ENCODE data around the gene CEP85.
"Not testable (repeated sequence)": the region's sequence is repeated elsewhere in the genome, so short reads cannot be mapped to it uniquely, and the experiment has no call there.

Gene CEP85

GRCh38 chr1:26290882-26291261, 56.9 kb downstream of the CEP85 start:
- H3K36me3 ChIP-seq (replicated peaks; ENCODE audit: low read depth, low read length): no peaks in the 10 kb centered on the region
- no peak overlapping the region for H3K4me3 ChIP-seq (ENCODE audit: low read length)
- no peak overlapping the region for H2AFZ ChIP-seq (ENCODE audit: low read depth, low read length)
- TF ChIP-seq, protein P1, sequence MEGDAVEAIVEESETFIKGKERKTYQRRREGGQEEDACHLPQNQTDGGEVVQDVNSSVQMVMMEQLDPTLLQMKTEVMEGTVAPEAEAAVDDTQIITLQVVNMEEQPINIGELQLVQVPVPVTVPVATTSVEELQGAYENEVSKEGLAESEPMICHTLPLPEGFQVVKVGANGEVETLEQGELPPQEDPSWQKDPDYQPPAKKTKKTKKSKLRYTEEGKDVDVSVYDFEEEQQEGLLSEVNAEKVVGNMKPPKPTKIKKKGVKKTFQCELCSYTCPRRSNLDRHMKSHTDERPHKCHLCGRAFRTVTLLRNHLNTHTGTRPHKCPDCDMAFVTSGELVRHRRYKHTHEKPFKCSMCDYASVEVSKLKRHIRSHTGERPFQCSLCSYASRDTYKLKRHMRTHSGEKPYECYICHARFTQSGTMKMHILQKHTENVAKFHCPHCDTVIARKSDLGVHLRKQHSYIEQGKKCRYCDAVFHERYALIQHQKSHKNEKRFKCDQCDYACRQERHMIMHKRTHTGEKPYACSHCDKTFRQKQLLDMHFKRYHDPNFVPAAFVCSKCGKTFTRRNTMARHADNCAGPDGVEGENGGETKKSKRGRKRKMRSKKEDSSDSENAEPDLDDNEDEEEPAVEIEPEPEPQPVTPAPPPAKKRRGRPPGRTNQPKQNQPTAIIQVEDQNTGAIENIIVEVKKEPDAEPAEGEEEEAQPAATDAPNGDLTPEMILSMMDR (IDR thresholded peaks at IDR 0.05; ENCODE audit: low read depth, low read length): no peak
- TF ChIP-seq EZH2phosphoT487 (IDR thresholded peaks at IDR 0.05; ENCODE audit: low read depth): no peak
- H3K4me1 ChIP-seq (ENCODE audit: low read length): peaks cover 46% of the 10 kb centered on the region
- H3K4me2 ChIP-seq (ENCODE audit: low read length): peak overlapping the region; percentile 55
- no peaks in the 10 kb centered on the region for H3K79me2 ChIP-seq (ENCODE audit: low read length)
- peaks cover 10% of the 10 kb centered on the region; the same call in 1 of the 2 replicates for H3K9me3 ChIP-seq (ENCODE audit: insufficient read depth, low read length)
- H3K9ac ChIP-seq (ENCODE audit: low read length): no peak overlapping the region; the same call in 1 of the 2 replicates
- no peaks in the 10 kb centered on the region for H3K27me3 ChIP-seq (ENCODE audit: low read depth, low read length)
- H4K20me1 ChIP-seq (ENCODE audit: insufficient read depth, low read length): no peaks in the 10 kb centered on the region
- H3K27ac ChIP-seq (ENCODE audit: low read length): no peak overlapping the region

GRCh38 chr1:26291433-26291832, 57.4 kb downstream of the CEP85 start:
- Histone ChIP-seq H3K36me3 (replicated peaks; ENCODE audit: low read depth, low read length) (no peaks in the 10 kb centered on the region), H3K4me3 (ENCODE audit: low read length) (no peak overlapping the region), H3K9ac (ENCODE audit: low read length) (no peak overlapping the region), H3K27ac (ENCODE audit: low read length) (no peak overlapping the region), H3K4me1 (ENCODE audit: low read length) (peaks cover 46% of the 10 kb centered on the region), H3K27me3 (ENCODE audit: low read depth, low read length) (no peaks in the 10 kb centered on the region), H3K4me2 (ENCODE audit: low read length) (no peak overlapping the region), H2AFZ (ENCODE audit: low read depth, low read length) (no peak overlapping the region), H3K9me3 (ENCODE audit: insufficient read depth, low read length) (peaks cover 10% of the 10 kb centered on the region; the same call in 1 of the 2 replicates), H3K79me2 (ENCODE audit: low read length) (no peaks in the 10 kb centered on the region), H4K20me1 (ENCODE audit: insufficient read depth, low read length) (no peaks in the 10 kb centered on the region)
- TF ChIP-seq, protein P1 (IDR thresholded peaks at IDR 0.05; ENCODE audit: low read depth, low read length): no peak
- TF ChIP-seq EZH2phosphoT487 (IDR thresholded peaks at IDR 0.05; ENCODE audit: low read depth): no peak

DNA sequence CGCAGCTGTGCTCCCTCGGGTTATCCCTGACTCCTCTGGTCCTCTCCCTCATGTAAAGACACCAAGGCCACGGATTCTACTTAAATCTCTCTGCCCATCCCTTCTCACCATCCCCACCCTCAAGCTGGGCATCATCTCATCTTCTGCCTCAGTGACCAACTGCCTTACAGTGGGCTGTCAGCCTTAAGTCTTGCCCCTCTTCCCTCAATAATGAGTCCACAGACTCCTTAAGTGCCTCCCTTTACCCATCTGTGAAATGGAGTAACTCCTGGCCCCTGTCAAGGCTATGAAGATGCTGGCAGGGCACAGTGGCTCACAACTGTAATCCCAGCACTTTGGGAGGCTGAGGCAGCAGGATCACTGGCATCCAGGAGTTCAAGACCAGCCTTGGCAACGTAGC, 57.9 kb downstream of the CEP85 start:
- Histone ChIP-seq H3K27ac (ENCODE audit: low read length) (no peak overlapping the region), H3K27me3 (ENCODE audit: low read depth, low read length) (no peaks in the 10 kb centered on the region), H3K9ac (ENCODE audit: low read length) (no peak overlapping the region), H3K4me1 (ENCODE audit: low read length) (peaks cover 43% of the 10 kb centered on the region), H4K20me1 (ENCODE audit: insufficient read depth, low read length) (no peaks in the 10 kb centered on the region), H2AFZ (ENCODE audit: low read depth, low read length) (no peak overlapping the region), H3K4me3 (ENCODE audit: low read length) (no peak overlapping the region), H3K9me3 (ENCODE audit: insufficient read depth, low read length) (peaks cover 10% of the 10 kb centered on the region; the same call in 1 of the 2 replicates), H3K79me2 (ENCODE audit: low read length) (no peaks in the 10 kb centered on the region), H3K36me3 (replicated peaks; ENCODE audit: low read depth, low read length) (no peaks in the 10 kb centered on the region), H3K4me2 (ENCODE audit: low read length) (no peak overlapping the region)
- no peak for TF ChIP-seq EZH2phosphoT487 (IDR thresholded peaks at IDR 0.05; ENCODE audit: low read depth)
- TF ChIP-seq, protein P1 (IDR thresholded peaks at IDR 0.05; ENCODE audit: low read depth, low read length): no peak

GRCh38 chr1:26292735-26293134, 58.7 kb downstream of the CEP85 start:
- not testable (repeated sequence) for H3K4me3 ChIP-seq (ENCODE audit: low read length); H3K9ac ChIP-seq (ENCODE audit: low read length); H2AFZ ChIP-seq (ENCODE audit: low read depth, low read length); H3K4me2 ChIP-seq (ENCODE audit: low read length); H3K36me3 ChIP-seq (replicated peaks; ENCODE audit: low read depth, low read length); H3K79me2 ChIP-seq (ENCODE audit: low read length); H4K20me1 ChIP-seq (ENCODE audit: insufficient read depth, low read length); H3K27ac ChIP-seq (ENCODE audit: low read length); H3K27me3 ChIP-seq (ENCODE audit: low read depth, low read length)
- H3K4me1 ChIP-seq (ENCODE audit: low read length): peaks cover 35% of the 10 kb centered on the region
- H3K9me3 ChIP-seq (ENCODE audit: insufficient read depth, low read length): peaks cover 10% of the 10 kb centered on the region; the same call in 1 of the 2 replicates

All from OCI-LY3 (cell line).